HG02763 (cell line): ENCODE results near the gene TTYH2.
"Not testable (repeated sequence)": the region's sequence is repeated elsewhere in the genome, so short reads cannot be mapped to it uniquely, and the experiment has no call there.

ENCODE experiments used
- ATAC-seq: cut with Tn5 transposase; IDR thresholded peaks from one replicate; pipeline ENCODE4 v1.9.1; 2021; ENCODE audit warnings: mild to moderate bottlenecking, moderate library complexity; ENCODE audit not compliant: unreplicated experiment

TTYH2 gene

GRCh38 chr17:74252211-74252610 is 38.8 kb downstream of the TTYH2 start:
- no peak for ATAC-seq

GRCh38 chr17:74253036-74253435 is 39.7 kb downstream of the TTYH2 start:
- no peak for ATAC-seq

GRCh38 chr17:74257311-74257710 is 43.9 kb downstream of the TTYH2 start:
- ATAC-seq, result no peak

GRCh38 chr17:74259667-74260524 is 46.5 kb downstream of the TTYH2 start:
- no peak for ATAC-seq

GRCh38 chr17:74260525-74260850 is 47.1 kb downstream of the TTYH2 start:
- ATAC-seq, result no peak

- no peak for ATAC-seq
These were observed 49.2 kb downstream of the TTYH2 start for GRCh38 chr17:74262601-74263000.

- not testable (repeated sequence) for ATAC-seq
These were observed 53.7 kb downstream of the TTYH2 start for GRCh38 chr17:74267054-74267453.

GRCh38 chr17:74267579-74267978 is 54.2 kb downstream of the TTYH2 start:
- no peak for ATAC-seq

GRCh38 chr17:74267987-74268499 is 54.7 kb downstream of the TTYH2 start:
- no peak for ATAC-seq

GRCh38 chr17:74268558-74268957 is 55.2 kb downstream of the TTYH2 start:
- no peak for ATAC-seq

- ATAC-seq, result no peak
These were observed 57.0 kb downstream of the TTYH2 start for GRCh38 chr17:74270333-74270732.

- ATAC-seq, result no peak
These were observed 57.9 kb downstream of the TTYH2 start for GRCh38 chr17:74271281-74271680.

- ATAC-seq, result no peak
These were observed 58.7 kb downstream of the TTYH2 start for GRCh38 chr17:74271901-74272561.

GRCh38 chr17:74272731-74273201 is 59.4 kb downstream of the TTYH2 start:
- ATAC-seq, result no peak

- ATAC-seq, result no peak
These were observed 60.8 kb downstream of the TTYH2 start, which contains the start of gene DNAI2 for GRCh38 chr17:74274060-74274708. Gene DNAI2 (plus strand): TSS chr17:74274234. CDS start chr17:74281818, 7,584 bp downstream.

GRCh38 chr17:74274709-74275340 is 61.5 kb downstream of the TTYH2 start:
- ATAC-seq, result no peak

- no peak for ATAC-seq
These were observed 62.7 kb downstream of the TTYH2 start for GRCh38 chr17:74276051-74276476.

- no peak for ATAC-seq
These were observed 63.2 kb downstream of the TTYH2 start for GRCh38 chr17:74276541-74277009.

GRCh38 chr17:74277935-74278334 is 64.6 kb downstream of the TTYH2 start:
- ATAC-seq, result no peak

- not testable (repeated sequence) for ATAC-seq
These were observed 66.2 kb downstream of the TTYH2 start for GRCh38 chr17:74279617-74280016.

- no peak for ATAC-seq
These were observed 66.7 kb downstream of the TTYH2 start for GRCh38 chr17:74280093-74280513.
